GM19438 (cell line): Measurements from ENCODE around the gene TGM1.
"Not testable (repeated sequence)": the region's sequence is repeated elsewhere in the genome, so short reads cannot be mapped to it uniquely, and the experiment has no call there.

Source experiments
- ATAC-seq: cut with Tn5 transposase; IDR thresholded peaks from one replicate; pipeline ENCODE4 v1.9.1; 2021; ENCODE audit warnings: low read depth; ENCODE audit not compliant: unreplicated experiment

Gene TGM1

GRCh38 chr14:24255931-24256711 is 6.9 kb downstream of the TGM1 start:
- no peak for ATAC-seq

GRCh38 chr14:24255438-24255837 is 7.5 kb downstream of the TGM1 start:
- no peak for ATAC-seq

GRCh38 chr14:24254630-24255392 is 8.2 kb downstream of the TGM1 start:
- ATAC-seq, result no peak

GRCh38 chr14:24253936-24254335 is 9.0 kb downstream of the TGM1 start:
- no peak for ATAC-seq

- ATAC-seq, result no peak
These were observed 10.5 kb downstream of the TGM1 start for GRCh38 chr14:24252289-24253124.

GRCh38 chr14:24251880-24252288 is 11.1 kb downstream of the TGM1 start:
- ATAC-seq, result no peak

GRCh38 chr14:24250354-24250753 is 12.6 kb downstream of the TGM1 start:
- ATAC-seq, result no peak

- ATAC-seq, result no peak
These were observed 13.6 kb downstream of the TGM1 start for GRCh38 chr14:24249230-24250021.

GRCh38 chr14:24247422-24247821 is 15.6 kb downstream of the TGM1 start:
- no peak for ATAC-seq

- ATAC-seq, result no peak
These were observed 16.2 kb downstream of the TGM1 start for GRCh38 chr14:24246765-24247212.

- ATAC-seq, result not testable (repeated sequence)
These were observed 17.6 kb downstream of the TGM1 start for GRCh38 chr14:24245350-24245749.

- no peak for ATAC-seq
These were observed 19.6 kb downstream of the TGM1 start for GRCh38 chr14:24243336-24243836.

GRCh38 chr14:24241829-24242443 is 21.0 kb downstream of the TGM1 start:
- peak; percentile 72 for ATAC-seq

- ATAC-seq, result no peak
These were observed 22.7 kb downstream of the TGM1 start for GRCh38 chr14:24240110-24240918.

GRCh38 chr14:24238527-24239037 is 24.4 kb downstream of the TGM1 start:
- ATAC-seq, result no peak

- ATAC-seq, result no peak
These were observed 24.9 kb downstream of the TGM1 start for GRCh38 chr14:24238123-24238522.

- no peak for ATAC-seq
These were observed 25.5 kb downstream of the TGM1 start for GRCh38 chr14:24237463-24237955.
